SK-N-SH (cell line): ENCODE results near the gene DCANP1. TPM values are rescaled to one million over a fixed set of nuclear protein-coding genes. Genes with fewer than 3 reads are reported as not detected.

Experiments used
- CTCF ChIA-PET: fragments of 300-600, 350-600 bp; formaldehyde crosslinking; extraction: SDS; loops from one replicate; lab custom pipeline; 2021; lab: Yijun Ruan, JAX
- POLR2A ChIA-PET: fragments of 350-600 bp; sonication (Branson Sonifier 250); formaldehyde crosslinking; extraction: SDS; loops from one replicate; lab custom pipeline; 2020; ENCODE audit warnings: antibody characterized with exemption, inconsistent platforms; lab: Yijun Ruan, JAX
- DNase-seq: peaks from one replicate; pipeline ENCODE4 v3.0.0; 2012
- H2AFZ ChIP-seq: fragments of 200-600 bp; sonication (generic); 2 replicates; pipeline ENCODE4 v1.8.1; 2016; ENCODE audit warnings: antibody characterized with exemption, mild to moderate bottlenecking, low read depth
- H3F3A ChIP-seq: fragments of 200-600 bp; sonication (generic); replicated peaks from 2 replicates; pipeline ENCODE3; 2016; ENCODE audit warnings: antibody characterized with exemption, mild to moderate bottlenecking; ENCODE audit not compliant: insufficient read depth
- H3K27ac ChIP-seq, 2 experiments: fragments of 200-500 bp in 1 of 2; fragments of 200-600 bp in 1 of 2; sonication (Bioruptor generic) in 1 of 2; sonication (generic), shearing (Covaris generic) in 1 of 2; 2 replicates each; pipeline versions ENCODE4 v1.5.1 to v1.6.1; 2014 to 2016; ENCODE audit warnings: low read depth in 2 of 2, inconsistent platforms in 1 of 2, low read length in 1 of 2, mild to moderate bottlenecking in 1 of 2, mixed read lengths in 1 of 2
- H3K27me3 ChIP-seq: fragments of 200-600 bp; sonication (generic), shearing (Covaris generic); 2 replicates; pipeline ENCODE4 v1.6.1; 2016; ENCODE audit warnings: mixed run types; ENCODE audit not compliant: insufficient read depth
- H3K36me3 ChIP-seq, 2 experiments: fragments of 200-500 bp in 1 of 2; fragments of 200-600 bp in 1 of 2; sonication (Bioruptor generic) in 1 of 2; sonication (generic) in 1 of 2; replicated peaks in 1 of 2; 2 replicates each; pipeline versions ENCODE3 to v1.5.1; 2014 to 2016; ENCODE audit warnings: low read length in 1 of 2, mild to moderate bottlenecking in 1 of 2; ENCODE audit not compliant: insufficient read depth in 2 of 2, control insufficient read depth in 1 of 2
- H3K4me1 ChIP-seq, 2 experiments: fragments of 200-500 bp in 1 of 2; fragments of 200-600 bp in 1 of 2; sonication (Bioruptor generic) in 1 of 2; sonication (generic), shearing (Covaris generic) in 1 of 2; 2 replicates each; pipeline versions ENCODE4 v1.5.1 to v1.6.1; 2014 to 2016; ENCODE audit warnings: low read depth in 1 of 2, low read length in 1 of 2, mixed run types in 1 of 2; ENCODE audit not compliant: insufficient read depth in 2 of 2, control insufficient read depth in 1 of 2
- H3K4me2 ChIP-seq: fragments of 200-600 bp; sonication (generic), shearing (Covaris generic); 2 replicates; pipeline ENCODE4 v1.6.1; 2017; ENCODE audit warnings: mixed run types
- H3K4me3 ChIP-seq, 2 experiments: fragments of 200-500 bp in 1 of 2; fragments of 200-600 bp in 1 of 2; sonication (Bioruptor generic) in 1 of 2; sonication (generic), shearing (Covaris generic) in 1 of 2; 2 replicates each; pipeline versions ENCODE4 v1.5.1 to v1.8.1; 2014 to 2016; ENCODE audit warnings: low read depth in 2 of 2, inconsistent platforms in 1 of 2, low read length in 1 of 2, mild to moderate bottlenecking in 1 of 2, mixed read lengths in 1 of 2, moderate library complexity in 1 of 2
- H3K79me2 ChIP-seq: fragments of 200-600 bp; sonication (generic); 2 replicates; pipeline ENCODE4 v1.8.1; 2017; ENCODE audit warnings: mild to moderate bottlenecking; ENCODE audit not compliant: insufficient read depth
- H3K9ac ChIP-seq: fragments of 200-600 bp; sonication (generic); 2 replicates; pipeline ENCODE4 v1.6.1; 2017; ENCODE audit warnings: mixed run types
- H3K9me2 ChIP-seq: fragments of 200-600 bp; sonication (generic); 2 replicates; pipeline ENCODE4 v1.6.1; 2017; ENCODE audit warnings: mixed run types
- H3K9me3 ChIP-seq: fragments of 200-600 bp; sonication (generic); 2 replicates; pipeline ENCODE4 v1.6.1; 2017; ENCODE audit warnings: mixed run types, mild to moderate bottlenecking, moderate library complexity
- H4K20me1 ChIP-seq: fragments of 200-600 bp; sonication (generic); 2 replicates; pipeline ENCODE4 v1.6.1; 2017; ENCODE audit warnings: mild to moderate bottlenecking, mixed run types; ENCODE audit not compliant: insufficient read depth
- FOSL2 ChIP-seq: IDR thresholded peaks from 2 replicates; pipeline ENCODE4 v1.4.0; 2012; ENCODE audit warnings: low read depth, mild to moderate bottlenecking, moderate library complexity, borderline replicate concordance
- FOXM1 ChIP-seq: IDR thresholded peaks from 2 replicates; pipeline ENCODE4 v1.4.0; 2012; ENCODE audit warnings: low read depth, mild to moderate bottlenecking
- GABPA ChIP-seq: IDR thresholded peaks from 2 replicates; pipeline ENCODE4 v1.4.0; 2012; ENCODE audit warnings: low read depth, mild to moderate bottlenecking
- IRF3 ChIP-seq: fragments of 150-350 bp; IDR thresholded peaks from 2 replicates; pipeline ENCODE4 v1.6.1; 2016; ENCODE audit warnings: mild to moderate bottlenecking, low read depth, low read length
- MAX ChIP-seq: IDR thresholded peaks from 2 replicates; pipeline ENCODE4 v1.4.0; 2012; ENCODE audit warnings: low read depth
- MEF2A ChIP-seq: IDR thresholded peaks from 2 replicates; pipeline ENCODE4 v1.4.0; 2012; ENCODE audit warnings: low read depth, borderline replicate concordance
- MXI1 ChIP-seq: IDR thresholded peaks from 2 replicates; pipeline ENCODE4 v1.6.1; 2012; ENCODE audit warnings: mild to moderate bottlenecking, low read depth, low read length, improper control_type of control experiment
- NFIC ChIP-seq: IDR thresholded peaks from 2 replicates; pipeline ENCODE4 v1.4.0; 2012; ENCODE audit warnings: borderline replicate concordance
- NRF1 ChIP-seq: IDR thresholded peaks from 2 replicates; pipeline ENCODE4 v1.6.1; 2012; ENCODE audit warnings: low read depth, mild to moderate bottlenecking, low read length
- PBX3 ChIP-seq: IDR thresholded peaks from 2 replicates; pipeline ENCODE4; 2012
- POLR2AphosphoS5 ChIP-seq: IDR thresholded peaks from 2 replicates; pipeline ENCODE4 v1.6.1; 2012; ENCODE audit warnings: low read depth, low read length
- RCOR1 ChIP-seq: fragments of 150-350 bp; IDR thresholded peaks from 2 replicates; pipeline ENCODE4 v1.6.1; 2017; ENCODE audit warnings: antibody characterized with exemption, low read length
- TAF1 ChIP-seq: IDR thresholded peaks from 2 replicates; pipeline ENCODE4 v1.6.1; 2012; ENCODE audit warnings: low read depth, mild to moderate bottlenecking, low read length, moderate library complexity, borderline replicate concordance
- TEAD4 ChIP-seq: IDR thresholded peaks from 2 replicates; pipeline ENCODE4 v1.4.0; 2012; ENCODE audit warnings: mild to moderate bottlenecking, borderline replicate concordance; ENCODE audit not compliant: insufficient read depth
- USF1 ChIP-seq: IDR thresholded peaks from 2 replicates; pipeline ENCODE4 v1.4.0; 2012; ENCODE audit warnings: low read depth, borderline replicate concordance
- YY1 ChIP-seq: IDR thresholded peaks from 2 replicates; pipeline ENCODE4 v1.4.0; 2012; ENCODE audit warnings: low read depth, mild to moderate bottlenecking
- WGBS: methylation state at CpG from one replicate; pipeline ENCODE4 v1.1.6; 2017; ENCODE audit warnings: low lambda C conversion rate; 5-methylcytosine and 5-hydroxymethylcytosine counted together
- polyA plus RNA-seq, 3 experiments: library from polyadenylated mRNA; depleted of rRNA; stranded (reverse); fragments of >200 nt; gene quantifications; 2 replicates each; pipeline ENCODE4 v1.2.3, GENCODE V29; 2012

The DCANP1 gene
- polyA plus RNA-seq, 1 of the 3 experiments (the other 2 are of a cell fraction): not detected

GRCh38 chr5:135443161-135443960, 3.8 kb downstream of the DCANP1 start:
- H3K4me2 ChIP-seq: no peak overlapping the region
- no peaks in the 10 kb centered on the region for H3K9me2 ChIP-seq
- no peaks in the 10 kb centered on the region for H3K79me2 ChIP-seq
- TF ChIP-seq IRF3 (no peak), FOSL2 (no peak), MXI1 (no peak), FOXM1 (no peak), TEAD4 (no peak), NFIC (no peak), POLR2AphosphoS5 (no peak), USF1 (no peak), TAF1 (no peak), MAX (no peak), PBX3 (no peak), MEF2A (no peak), NRF1 (no peak), RCOR1 (no peak), GABPA (no peak), YY1 (no peak)
- H4K20me1 ChIP-seq: no peaks in the 10 kb centered on the region
- DNase-seq: no peak
- no peak overlapping the region for H3K27ac ChIP-seq
- H3K4me3 ChIP-seq: no peak overlapping the region
- 60% methylated on average over 6 of the region's 6 CpGs for WGBS
- no peaks in the 10 kb centered on the region for H3K27me3 ChIP-seq
- no peaks in the 10 kb centered on the region for H3K36me3 ChIP-seq
- peaks cover 0 to 23% of the 10 kb centered on the region in 2 experiments; a peak in 1 of 4 replicates for H3K4me1 ChIP-seq
- no peaks in the 10 kb centered on the region for H3F3A ChIP-seq
- H3K9me3 ChIP-seq: no peaks in the 10 kb centered on the region
- ChIA-PET CTCF (interaction anchor here (0.7 to 4.3 kb wide), 4 partner anchors 13 to 109 kb away, joined by 3 to 50 read pairs (median 3); no protein-coding TSS in a partner anchor), POLR2A (no interaction called here)
- no peak overlapping the region for H3K9ac ChIP-seq
- no peak overlapping the region for H2AFZ ChIP-seq
